Measurements from ENCODE around the gene ADAMTS12. TPM values are rescaled to one million over a fixed set of nuclear protein-coding genes. Genes with fewer than 3 reads are reported as not detected.

Gene ADAMTS12
- total and polyA plus RNA-seq, 2 of the 8 experiments (the other 6 are each of a cell fraction or from before 2014, with no cell fraction given): 6.4 to 12.8 TPM

DNA sequence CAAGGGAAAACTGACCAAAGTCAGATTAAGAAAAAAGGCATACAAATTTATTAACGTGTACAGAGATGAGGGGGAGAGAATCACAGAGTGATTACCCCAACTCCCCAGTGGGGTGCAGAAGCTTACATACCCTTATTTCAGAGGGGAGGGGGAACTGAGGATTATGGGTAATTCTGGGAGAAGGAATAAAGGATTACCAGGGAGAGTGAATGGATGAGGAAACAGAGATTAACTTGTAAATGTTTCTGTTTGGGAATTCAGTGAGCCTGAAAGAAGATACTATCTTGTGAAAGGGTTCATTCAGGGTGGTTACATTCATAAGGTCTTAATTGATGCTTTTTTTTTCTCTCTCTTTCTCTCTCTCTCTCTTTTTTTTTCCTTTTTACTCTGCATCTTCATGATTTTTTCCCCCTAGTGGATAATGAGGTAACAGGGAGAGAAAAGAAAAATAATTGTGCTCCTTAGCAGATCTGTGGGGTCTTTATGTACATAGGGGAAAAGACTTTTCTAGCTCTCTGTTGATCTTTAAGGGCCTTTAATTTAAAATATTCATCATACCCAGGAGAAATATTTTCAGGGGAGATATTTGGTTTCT lies 401.6 kb downstream of the ADAMTS12 start (continued):
- no peak for TF ChIP-seq RXRA (IDR thresholded peaks at IDR 0.05; ENCODE audit: insufficient read depth, low read depth, low read length)
- no peak for TF ChIP-seq SP2 (IDR thresholded peaks at IDR 0.05; ENCODE audit: low read length)
- no peak for TF ChIP-seq TAF1 (IDR thresholded peaks at IDR 0.05; ENCODE audit: low read depth, low read length)
- TF ChIP-seq JUN (IDR thresholded peaks at IDR 0.05; ENCODE audit: low read depth, low read length): no peak
- TF ChIP-seq, protein P1, sequence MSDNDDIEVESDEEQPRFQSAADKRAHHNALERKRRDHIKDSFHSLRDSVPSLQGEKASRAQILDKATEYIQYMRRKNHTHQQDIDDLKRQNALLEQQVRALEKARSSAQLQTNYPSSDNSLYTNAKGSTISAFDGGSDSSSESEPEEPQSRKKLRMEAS (IDR thresholded peaks at IDR 0.05): no peak
- TF ChIP-seq, protein P2, sequence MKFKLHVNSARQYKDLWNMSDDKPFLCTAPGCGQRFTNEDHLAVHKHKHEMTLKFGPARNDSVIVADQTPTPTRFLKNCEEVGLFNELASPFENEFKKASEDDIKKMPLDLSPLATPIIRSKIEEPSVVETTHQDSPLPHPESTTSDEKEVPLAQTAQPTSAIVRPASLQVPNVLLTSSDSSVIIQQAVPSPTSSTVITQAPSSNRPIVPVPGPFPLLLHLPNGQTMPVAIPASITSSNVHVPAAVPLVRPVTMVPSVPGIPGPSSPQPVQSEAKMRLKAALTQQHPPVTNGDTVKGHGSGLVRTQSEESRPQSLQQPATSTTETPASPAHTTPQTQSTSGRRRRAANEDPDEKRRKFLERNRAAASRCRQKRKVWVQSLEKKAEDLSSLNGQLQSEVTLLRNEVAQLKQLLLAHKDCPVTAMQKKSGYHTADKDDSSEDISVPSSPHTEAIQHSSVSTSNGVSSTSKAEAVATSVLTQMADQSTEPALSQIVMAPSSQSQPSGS (IDR thresholded peaks at IDR 0.05; ENCODE audit: low read length): no peak
- TF ChIP-seq SRF (IDR thresholded peaks at IDR 0.05; ENCODE audit: low read depth, low read length): no peak
- TF ChIP-seq SP4 (IDR thresholded peaks at IDR 0.05; ENCODE audit: low read length): no peak

Data from H1 (cell line).